C4-2B (cell line): ENCODE results near the gene NPEPL1.

ENCODE experiments used
- H3K27ac ChIP-seq: fragments of 450-650 bp; 2 replicates; pipeline ENCODE4 v1.5.1; 2017
- CTCF ChIP-seq: fragments of 450-650 bp; conservative IDR thresholded peaks from 2 replicates; pipeline ENCODE4 v1.5.1; 2017; ENCODE audit warnings: mild to moderate bottlenecking
- ZFX ChIP-seq: fragments of 450-650 bp; IDR thresholded peaks from 2 replicates; pipeline ENCODE4 v1.6.1; 2017

Gene NPEPL1

GRCh38 chr20:58695084-58695722 lies 2.6 kb downstream of the NPEPL1 start:
- H3K27ac ChIP-seq = no peak overlapping the region
- TF ChIP-seq ZFX (no peak), CTCF (no peak)

GRCh38 chr20:58695895-58696375 lies 3.3 kb downstream of the NPEPL1 start:
- TF ChIP-seq ZFX = no peak
- no peak for TF ChIP-seq CTCF
- H3K27ac ChIP-seq = no peak overlapping the region

- no peak overlapping the region for H3K27ac ChIP-seq
- TF ChIP-seq ZFX (no peak), CTCF (no peak)
Measured at GRCh38 chr20:58696411-58696961, 3.9 kb downstream of the NPEPL1 start.

GRCh38 chr20:58697201-58697866 lies 4.7 kb downstream of the NPEPL1 start:
- TF ChIP-seq ZFX (no peak), CTCF (no peak)
- H3K27ac ChIP-seq = no peak overlapping the region

- no peak overlapping the region for H3K27ac ChIP-seq
- TF ChIP-seq CTCF (no peak), ZFX (no peak)
Measured at GRCh38 chr20:58697867-58698703, 5.5 kb downstream of the NPEPL1 start.

- no peak for TF ChIP-seq ZFX
- TF ChIP-seq CTCF = no peak
- H3K27ac ChIP-seq = no peak overlapping the region
Measured at GRCh38 chr20:58698741-58699622, 6.4 kb downstream of the NPEPL1 start.
